Lower leg skin (tissue), 4 donors: Measurements from ENCODE around the gene AQP2. TPM values are rescaled to one million over a fixed set of nuclear protein-coding genes. Genes with fewer than 3 reads are reported as not detected.

Experiments used
- DNase-seq, 2 donors: peaks; one replicate each; pipeline ENCODE4 v3.0.0-alpha.2; 2019; ENCODE audit warnings: low spot score in 2 of 2
- H3K4me3 ChIP-seq: fragments of 200-600 bp; sonication (generic); 2 replicates; pipeline ENCODE4 v1.5.1; 2017; ENCODE audit warnings: mild to moderate bottlenecking, low read depth; ENCODE audit not compliant: poor library complexity, severe bottlenecking
- POLR2A ChIP-seq, 2 donors: fragments of 450-650 bp; IDR thresholded peaks; one replicate each; pipeline ENCODE4 v1.6.1; 2016 to 2017; ENCODE audit warnings: antibody characterized with exemption in 2 of 2, mild to moderate bottlenecking in 1 of 2, moderate library complexity in 1 of 2
- WGBS, 2 donors: methylation state at CpG; one replicate each; pipeline ENCODE4 v1.1.5; 2018; 5-methylcytosine and 5-hydroxymethylcytosine counted together
- intact Hi-C: fragments of 100-400 bp; cut with DNase I; formaldehyde crosslinking; loops from one replicate; pipeline ENCODE4 v1.15.0; 2023; ENCODE audit warnings: low total_unique reads
- total RNA-seq, 4 donors: library from RNA; depleted of rRNA; stranded (reverse); fragments of >200 nt; gene quantifications; one replicate each; pipeline ENCODE4 v1.1.0, GENCODE V29; 2016
- TF ChIP-seq, protein P1 (sequence below), 3 donors: fragments of 450-650 bp; IDR thresholded peaks; one replicate each; pipeline ENCODE4 v1.5.1; 2016; ENCODE audit warnings: antibody characterized with exemption in 3 of 3, mild to moderate bottlenecking in 3 of 3, moderate library complexity in 2 of 3

The AQP2 gene
- total RNA-seq, 4 donors from 2014 or later = 0.36 TPM; not detected in 3

DNA sequence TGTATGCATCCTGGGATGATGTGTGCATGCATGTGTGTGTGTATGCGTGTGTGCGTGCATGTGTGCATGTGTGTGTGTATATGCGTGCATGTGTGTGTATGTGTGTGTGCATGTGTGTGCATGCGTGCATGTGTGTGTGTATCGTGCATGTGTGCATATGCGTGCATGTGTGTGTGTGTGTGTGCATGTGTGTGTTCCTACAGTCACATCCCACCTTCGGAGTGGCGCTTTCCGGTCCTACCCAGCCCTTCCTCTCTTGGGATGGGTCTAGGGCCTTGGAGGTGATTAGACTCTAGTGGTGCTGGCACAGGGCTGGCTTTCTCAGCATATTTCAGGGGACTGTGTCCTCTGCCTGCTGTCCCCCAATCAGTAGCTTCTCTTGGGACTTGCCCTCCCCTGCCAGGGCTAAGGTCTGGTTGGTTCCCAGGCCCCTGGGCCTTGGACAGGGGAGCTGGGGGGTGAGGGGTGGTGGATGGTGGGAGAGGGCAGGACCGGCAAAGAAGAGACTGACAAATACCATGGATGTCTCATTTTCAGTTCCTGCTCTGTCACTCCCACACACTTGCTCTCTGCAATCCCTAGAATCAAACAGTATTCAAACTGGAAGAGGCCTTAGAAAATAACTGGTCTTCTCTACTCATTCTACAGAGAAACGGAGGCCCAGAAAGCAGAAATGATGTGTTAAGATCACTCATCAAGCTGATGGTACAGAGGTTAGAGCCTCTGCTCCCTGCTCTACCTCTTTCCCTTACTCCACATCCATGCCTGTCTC is 24.9 kb upstream of the AQP2 start:
- no peak overlapping the region for H3K4me3 ChIP-seq
- DNase-seq = no peak
- intact Hi-C loops = no loop called here
- WGBS, 2 donors = 89 to 91% methylated on average over 11 of the region's 11 CpGs
- TF ChIP-seq, protein P1, sequence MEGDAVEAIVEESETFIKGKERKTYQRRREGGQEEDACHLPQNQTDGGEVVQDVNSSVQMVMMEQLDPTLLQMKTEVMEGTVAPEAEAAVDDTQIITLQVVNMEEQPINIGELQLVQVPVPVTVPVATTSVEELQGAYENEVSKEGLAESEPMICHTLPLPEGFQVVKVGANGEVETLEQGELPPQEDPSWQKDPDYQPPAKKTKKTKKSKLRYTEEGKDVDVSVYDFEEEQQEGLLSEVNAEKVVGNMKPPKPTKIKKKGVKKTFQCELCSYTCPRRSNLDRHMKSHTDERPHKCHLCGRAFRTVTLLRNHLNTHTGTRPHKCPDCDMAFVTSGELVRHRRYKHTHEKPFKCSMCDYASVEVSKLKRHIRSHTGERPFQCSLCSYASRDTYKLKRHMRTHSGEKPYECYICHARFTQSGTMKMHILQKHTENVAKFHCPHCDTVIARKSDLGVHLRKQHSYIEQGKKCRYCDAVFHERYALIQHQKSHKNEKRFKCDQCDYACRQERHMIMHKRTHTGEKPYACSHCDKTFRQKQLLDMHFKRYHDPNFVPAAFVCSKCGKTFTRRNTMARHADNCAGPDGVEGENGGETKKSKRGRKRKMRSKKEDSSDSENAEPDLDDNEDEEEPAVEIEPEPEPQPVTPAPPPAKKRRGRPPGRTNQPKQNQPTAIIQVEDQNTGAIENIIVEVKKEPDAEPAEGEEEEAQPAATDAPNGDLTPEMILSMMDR (IDR thresholded peaks at IDR 0.05) = no peak

DNA sequence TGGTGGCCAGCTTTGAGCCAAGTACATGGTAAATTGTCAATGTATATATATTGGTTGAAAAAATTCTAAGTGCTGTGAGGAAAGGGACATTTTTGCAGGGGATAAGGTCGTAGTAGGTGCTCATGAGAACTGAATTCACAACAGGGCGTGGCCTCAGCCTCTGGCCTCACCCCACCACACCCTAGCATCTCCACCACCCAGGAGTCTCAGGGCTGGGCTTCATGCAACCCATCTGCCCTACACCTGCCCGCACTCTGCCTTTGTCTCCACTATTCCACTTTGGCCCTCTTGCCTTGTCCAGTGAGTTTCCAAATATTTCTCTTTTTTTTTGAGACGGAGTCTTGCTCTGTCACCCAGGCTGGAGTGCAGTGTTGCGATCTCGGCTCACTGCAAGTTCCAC is 22.1 kb upstream of the AQP2 start:
- DNase-seq = no peak
- H3K4me3 ChIP-seq = no peak overlapping the region
- TF ChIP-seq POLR2A (IDR thresholded peaks at IDR 0.05) = no peak
- TF ChIP-seq, protein P1 (IDR thresholded peaks at IDR 0.05) = no peak
- WGBS, 2 donors = 91 to 93% methylated on average over 6 of the region's 6 CpGs
- intact Hi-C loops = no loop called here

DNA sequence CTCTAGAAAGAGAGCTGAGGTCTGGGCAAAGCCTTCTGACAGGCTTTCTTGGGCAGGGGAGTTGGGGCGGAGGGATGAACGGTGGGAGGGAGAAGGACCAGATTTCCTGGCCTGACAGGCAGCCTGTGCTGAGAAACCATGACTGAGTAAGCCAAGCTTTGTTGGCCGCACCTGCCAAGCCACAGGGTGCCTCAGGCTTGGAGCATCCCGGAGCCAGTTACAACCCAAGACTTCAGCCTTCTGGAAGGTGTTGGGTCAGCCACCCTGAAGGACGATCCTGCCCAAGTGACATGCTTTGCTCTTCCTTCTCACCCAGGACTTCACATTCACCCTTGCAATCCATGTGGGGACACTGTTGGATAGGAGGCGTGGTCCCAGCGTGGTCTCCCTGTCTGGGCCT is 21.0 kb upstream of the AQP2 start:
- no peak overlapping the region for H3K4me3 ChIP-seq
- TF ChIP-seq, protein P1 (IDR thresholded peaks at IDR 0.05) = no peak
- no peak for TF ChIP-seq POLR2A (IDR thresholded peaks at IDR 0.05)
- 69 to 87% methylated on average over 7 of the region's 7 CpGs for WGBS, 2 donors
- no peak for DNase-seq
- intact Hi-C loops = no loop called here

DNA sequence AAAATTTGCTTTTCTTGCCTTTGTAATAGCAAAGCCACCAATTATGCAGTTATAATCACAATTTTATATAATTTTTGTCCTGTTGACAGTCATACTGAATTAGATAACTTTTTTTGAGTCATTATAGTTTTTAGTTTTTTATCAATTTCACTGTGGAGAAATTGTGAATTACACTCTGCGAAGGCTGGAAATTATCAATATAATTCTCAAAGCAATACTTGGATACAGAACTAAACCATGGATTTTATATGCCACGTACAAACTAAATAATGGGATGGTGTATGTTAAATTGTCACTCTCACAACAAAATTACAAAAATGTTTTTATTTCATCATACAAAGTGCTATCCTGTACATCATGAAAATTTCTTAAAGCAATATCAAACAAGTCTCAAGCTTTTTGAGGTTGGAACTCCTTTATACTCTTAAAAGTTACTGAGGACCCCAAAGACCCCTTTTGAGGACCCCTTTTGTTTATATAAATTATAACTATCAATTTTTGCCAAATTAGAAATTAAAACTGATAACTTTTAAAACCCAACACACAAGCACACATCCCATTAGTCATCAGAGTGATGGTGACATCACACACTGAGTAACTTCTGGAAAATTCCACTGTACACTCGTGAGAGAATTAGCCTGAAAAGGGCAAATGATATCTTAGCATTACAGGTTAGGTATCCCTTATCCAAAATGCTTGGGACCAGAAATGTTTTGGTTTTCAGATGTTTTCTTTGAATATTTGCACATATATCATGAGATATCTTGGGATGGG is 19.8 kb upstream of the AQP2 start:
- DNase-seq = no peak
- WGBS, 2 donors = 62 to 63% methylated on average over 3 of the region's 3 CpGs
- H3K4me3 ChIP-seq = no peak overlapping the region
- intact Hi-C loops = no loop called here
- TF ChIP-seq, protein P1 (IDR thresholded peaks at IDR 0.05) = no peak
- TF ChIP-seq POLR2A (IDR thresholded peaks at IDR 0.05) = no peak

DNA sequence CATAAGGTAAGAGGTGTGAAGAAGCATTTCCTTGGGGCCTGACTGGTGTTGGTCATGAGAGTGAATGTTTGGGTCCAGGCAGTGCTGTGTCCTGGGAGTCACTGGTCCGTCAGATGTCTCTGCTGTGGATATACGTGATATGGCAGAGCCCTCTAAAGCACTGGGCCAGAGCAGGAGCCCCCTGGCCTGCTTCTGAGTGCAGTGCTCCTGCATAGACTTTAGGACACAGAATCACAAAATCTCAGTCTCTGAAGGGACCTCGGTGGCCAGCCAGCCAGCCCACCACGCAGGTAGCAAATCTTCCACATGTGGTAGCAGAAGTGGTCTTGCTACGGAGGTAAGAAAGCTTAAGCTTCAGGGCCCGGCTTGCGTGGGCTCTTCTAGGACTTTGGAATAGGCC is 18.5 kb upstream of the AQP2 start:
- TF ChIP-seq, protein P1 (IDR thresholded peaks at IDR 0.05) = no peak
- TF ChIP-seq POLR2A (IDR thresholded peaks at IDR 0.05) = no peak
- intact Hi-C loops = no loop called here
- no peak for DNase-seq
- H3K4me3 ChIP-seq = no peak overlapping the region
- WGBS, 2 donors = 74 to 86% methylated on average over 7 of the region's 7 CpGs
